ENCODE data around the gene ABCG1.

The ABCG1 gene

GRCh38 chr21:42182713-42183371 lies 36.1 kb upstream of the ABCG1 start:
- Histone ChIP-seq H3K27ac (ENCODE audit: low read length) (no peak overlapping the region), H3K4me3 (ENCODE audit: low read length in 2 of 2) (no peak overlapping the region), H3K36me3 (ENCODE audit: control insufficient read depth in 2 of 2, insufficient read depth in 2 of 2, low read length in 2 of 2) (no peaks in the 10 kb centered on the region), H3K27me3 (ENCODE audit: control insufficient read depth in 1 of 2, insufficient read depth in 2 of 2, low read length in 2 of 2) (no peaks in the 10 kb centered on the region), H3K9ac (ENCODE audit: low read length in 2 of 2) (no peak overlapping the region), H3K9me3 (ENCODE audit: control insufficient read depth in 2 of 2, low read length in 2 of 2) (no peaks in the 10 kb centered on the region), H3K4me1 (ENCODE audit: control insufficient read depth, insufficient read depth, low read length) (peaks cover 8% of the 10 kb centered on the region)

GRCh38 chr21:42183374-42184266 lies 35.3 kb upstream of the ABCG1 start:
- Histone ChIP-seq H3K36me3 (ENCODE audit: control insufficient read depth in 2 of 2, insufficient read depth in 2 of 2, low read length in 2 of 2) (no peaks in the 10 kb centered on the region), H3K4me3 (ENCODE audit: low read length in 2 of 2) (no peak overlapping the region), H3K27me3 (ENCODE audit: control insufficient read depth in 1 of 2, insufficient read depth in 2 of 2, low read length in 2 of 2) (no peaks in the 10 kb centered on the region), H3K9me3 (ENCODE audit: control insufficient read depth in 2 of 2, low read length in 2 of 2) (no peaks in the 10 kb centered on the region), H3K9ac (ENCODE audit: low read length in 2 of 2) (no peak overlapping the region), H3K4me1 (ENCODE audit: control insufficient read depth, insufficient read depth, low read length) (peaks cover 8% of the 10 kb centered on the region), H3K27ac (ENCODE audit: low read length) (no peak overlapping the region)

- no peak overlapping the region for H3K4me3 ChIP-seq (ENCODE audit: low read length in 2 of 2)
- no peak overlapping the region for H3K9ac ChIP-seq (ENCODE audit: low read length in 2 of 2)
- peaks cover 0 to 2% of the 10 kb centered on the region in 2 donors for H3K27me3 ChIP-seq (ENCODE audit: control insufficient read depth in 1 of 2, insufficient read depth in 2 of 2, low read length in 2 of 2)
- no peaks in the 10 kb centered on the region for H3K36me3 ChIP-seq (ENCODE audit: control insufficient read depth in 2 of 2, insufficient read depth in 2 of 2, low read length in 2 of 2)
- no peak overlapping the region for H3K27ac ChIP-seq (ENCODE audit: low read length)
- H3K4me1 ChIP-seq (ENCODE audit: control insufficient read depth, insufficient read depth, low read length) = peaks cover 8% of the 10 kb centered on the region
- H3K9me3 ChIP-seq (ENCODE audit: control insufficient read depth in 2 of 2, low read length in 2 of 2) = no peaks in the 10 kb centered on the region
Measured at GRCh38 chr21:42186591-42186990, 32.3 kb upstream of the ABCG1 start.

- no peaks in the 10 kb centered on the region for H3K36me3 ChIP-seq (ENCODE audit: control insufficient read depth in 2 of 2, insufficient read depth in 2 of 2, low read length in 2 of 2)
- H3K9me3 ChIP-seq (ENCODE audit: control insufficient read depth in 2 of 2, low read length in 2 of 2) = no peaks in the 10 kb centered on the region
- H3K4me1 ChIP-seq (ENCODE audit: control insufficient read depth, insufficient read depth, low read length) = peaks cover 8% of the 10 kb centered on the region
- H3K27me3 ChIP-seq (ENCODE audit: control insufficient read depth in 1 of 2, insufficient read depth in 2 of 2, low read length in 2 of 2) = peaks cover 2 to 3% of the 10 kb centered on the region in 2 donors
- H3K4me3 ChIP-seq (ENCODE audit: low read length in 2 of 2) = no peak overlapping the region
- H3K27ac ChIP-seq (ENCODE audit: low read length) = peak overlapping the region; percentile 24
- no peak overlapping the region for H3K9ac ChIP-seq (ENCODE audit: low read length in 2 of 2)
Measured at GRCh38 chr21:42187976-42188653, 30.8 kb upstream of the ABCG1 start.

- Histone ChIP-seq H3K4me3 (ENCODE audit: low read length in 2 of 2) (no peak overlapping the region), H3K9ac (ENCODE audit: low read length in 2 of 2) (no peak overlapping the region), H3K9me3 (ENCODE audit: control insufficient read depth in 2 of 2, low read length in 2 of 2) (no peaks in the 10 kb centered on the region), H3K27me3 (ENCODE audit: control insufficient read depth in 1 of 2, insufficient read depth in 2 of 2, low read length in 2 of 2) (peaks cover 3 to 4% of the 10 kb centered on the region in 2 donors), H3K4me1 (ENCODE audit: control insufficient read depth, insufficient read depth, low read length) (peaks cover 4% of the 10 kb centered on the region), H3K36me3 (ENCODE audit: control insufficient read depth in 2 of 2, insufficient read depth in 2 of 2, low read length in 2 of 2) (no peaks in the 10 kb centered on the region), H3K27ac (ENCODE audit: low read length) (peak overlapping the region; percentile 18)
Measured at GRCh38 chr21:42188663-42189062, 30.3 kb upstream of the ABCG1 start.

GRCh38 chr21:42189431-42189830 lies 29.5 kb upstream of the ABCG1 start:
- Histone ChIP-seq H3K36me3 (ENCODE audit: control insufficient read depth in 2 of 2, insufficient read depth in 2 of 2, low read length in 2 of 2) (no peaks in the 10 kb centered on the region), H3K4me1 (ENCODE audit: control insufficient read depth, insufficient read depth, low read length) (no peaks in the 10 kb centered on the region), H3K27me3 (ENCODE audit: control insufficient read depth in 1 of 2, insufficient read depth in 2 of 2, low read length in 2 of 2) (peaks cover 3 to 4% of the 10 kb centered on the region in 2 donors), H3K9ac (ENCODE audit: low read length in 2 of 2) (no peak overlapping the region), H3K27ac (ENCODE audit: low read length) (no peak overlapping the region), H3K4me3 (ENCODE audit: low read length in 2 of 2) (no peak overlapping the region), H3K9me3 (ENCODE audit: control insufficient read depth in 2 of 2, low read length in 2 of 2) (no peaks in the 10 kb centered on the region)

GRCh38 chr21:42189860-42190485 lies 29.0 kb upstream of the ABCG1 start:
- no peak overlapping the region for H3K4me3 ChIP-seq (ENCODE audit: low read length in 2 of 2)
- H3K9me3 ChIP-seq (ENCODE audit: control insufficient read depth in 2 of 2, low read length in 2 of 2) = no peaks in the 10 kb centered on the region
- H3K36me3 ChIP-seq (ENCODE audit: control insufficient read depth in 2 of 2, insufficient read depth in 2 of 2, low read length in 2 of 2) = no peaks in the 10 kb centered on the region
- peaks cover 3 to 4% of the 10 kb centered on the region in 2 donors for H3K27me3 ChIP-seq (ENCODE audit: control insufficient read depth in 1 of 2, insufficient read depth in 2 of 2, low read length in 2 of 2)
- no peaks in the 10 kb centered on the region for H3K4me1 ChIP-seq (ENCODE audit: control insufficient read depth, insufficient read depth, low read length)
- no peak overlapping the region for H3K27ac ChIP-seq (ENCODE audit: low read length)
- no peak overlapping the region for H3K9ac ChIP-seq (ENCODE audit: low read length in 2 of 2)

- peaks cover 3 to 4% of the 10 kb centered on the region in 2 donors for H3K27me3 ChIP-seq (ENCODE audit: control insufficient read depth in 1 of 2, insufficient read depth in 2 of 2, low read length in 2 of 2)
- H3K4me3 ChIP-seq (ENCODE audit: low read length in 2 of 2) = no peak overlapping the region
- H3K36me3 ChIP-seq (ENCODE audit: control insufficient read depth in 2 of 2, insufficient read depth in 2 of 2, low read length in 2 of 2) = no peaks in the 10 kb centered on the region
- H3K9me3 ChIP-seq (ENCODE audit: control insufficient read depth in 2 of 2, low read length in 2 of 2) = no peaks in the 10 kb centered on the region
- H3K27ac ChIP-seq (ENCODE audit: low read length) = no peak overlapping the region
- no peaks in the 10 kb centered on the region for H3K4me1 ChIP-seq (ENCODE audit: control insufficient read depth, insufficient read depth, low read length)
- no peak overlapping the region for H3K9ac ChIP-seq (ENCODE audit: low read length in 2 of 2)
Measured at GRCh38 chr21:42190486-42190863, 28.5 kb upstream of the ABCG1 start.

GRCh38 chr21:42191064-42191463 lies 27.9 kb upstream of the ABCG1 start:
- Histone ChIP-seq H3K27ac (ENCODE audit: low read length) (no peak overlapping the region), H3K9ac (ENCODE audit: low read length in 2 of 2) (no peak overlapping the region), H3K27me3 (ENCODE audit: control insufficient read depth in 1 of 2, insufficient read depth in 2 of 2, low read length in 2 of 2) (peaks cover 3 to 4% of the 10 kb centered on the region in 2 donors), H3K36me3 (ENCODE audit: control insufficient read depth in 2 of 2, insufficient read depth in 2 of 2, low read length in 2 of 2) (no peaks in the 10 kb centered on the region), H3K4me3 (ENCODE audit: low read length in 2 of 2) (no peak overlapping the region), H3K9me3 (ENCODE audit: control insufficient read depth in 2 of 2, low read length in 2 of 2) (no peaks in the 10 kb centered on the region), H3K4me1 (ENCODE audit: control insufficient read depth, insufficient read depth, low read length) (no peaks in the 10 kb centered on the region)

GRCh38 chr21:42191696-42192595 lies 27.0 kb upstream of the ABCG1 start:
- no peak overlapping the region for H3K27ac ChIP-seq (ENCODE audit: low read length)
- H3K4me3 ChIP-seq (ENCODE audit: low read length in 2 of 2) = no peak overlapping the region

More at GRCh38 chr21:42191696-42192595, 27.0 kb upstream of the ABCG1 start:
- Histone ChIP-seq H3K4me1 (ENCODE audit: control insufficient read depth, insufficient read depth, low read length) (no peaks in the 10 kb centered on the region), H3K9ac (ENCODE audit: low read length in 2 of 2) (no peak overlapping the region), H3K36me3 (ENCODE audit: control insufficient read depth in 2 of 2, insufficient read depth in 2 of 2, low read length in 2 of 2) (no peaks in the 10 kb centered on the region), H3K9me3 (ENCODE audit: control insufficient read depth in 2 of 2, low read length in 2 of 2) (no peaks in the 10 kb centered on the region), H3K27me3 (ENCODE audit: control insufficient read depth in 1 of 2, insufficient read depth in 2 of 2, low read length in 2 of 2) (peaks cover 3 to 4% of the 10 kb centered on the region in 2 donors)
